ENCODE measurements around the gene SLC37A2. TPM values are rescaled to one million over a fixed set of nuclear protein-coding genes. Genes with fewer than 3 reads are reported as not detected.
"Not testable (repeated sequence)": the region's sequence is repeated elsewhere in the genome, so short reads cannot be mapped to it uniquely, and the experiment has no call there.

SLC37A2 gene
- total RNA-seq, 6 donors from 2014 or later: 3.5 to 32.5 (median 19.1) TPM

GRCh38 chr11:125036933-125037332, 26.2 kb upstream of the SLC37A2 start:
- WGBS, 2 donors: 56 to 78% methylated on average over 1 of the region's 1 CpG
- H3K36me3 ChIP-seq: peaks cover 0 to 4% (median 0%) of the 10 kb centered on the region in 4 donors
- ATAC-seq (ENCODE audit: low FRiP score in 2 of 2): no peak

GRCh38 chr11:125049164-125049792, 13.8 kb upstream of the SLC37A2 start:
- H3K4me1 ChIP-seq: no peaks in the 10 kb centered on the region
- DNase-seq (no peak), ATAC-seq (ENCODE audit: low FRiP score in 2 of 2) (no peak)
- no peak overlapping the region for H3K4me3 ChIP-seq
- WGBS, 2 donors: 91 to 92% methylated on average over 4 of the region's 4 CpGs
- H3K27ac ChIP-seq: no peak overlapping the region
- TF ChIP-seq POLR2AphosphoS5 (IDR thresholded peaks at IDR 0.05) (no peak), POLR2A (IDR thresholded peaks at IDR 0.05) (no peak), EP300 (IDR thresholded peaks at IDR 0.05) (no peak), CTCF (IDR thresholded peaks at IDR 0.05) (no peak)
- H3K36me3 ChIP-seq: no peaks in the 10 kb centered on the region
- H3K27me3 ChIP-seq: no peaks in the 10 kb centered on the region
- H3K9me3 ChIP-seq: no peaks in the 10 kb centered on the region

More at GRCh38 chr11:125036933-125037332, 26.2 kb upstream of the SLC37A2 start:
- H3K27me3 ChIP-seq: no peaks in the 10 kb centered on the region
- no peak overlapping the region for H3K4me3 ChIP-seq
- no peaks in the 10 kb centered on the region for H3K9me3 ChIP-seq
- no peak overlapping the region for H3K27ac ChIP-seq
- no peak for DNase-seq
- H3K4me1 ChIP-seq: no peaks in the 10 kb centered on the region
- no peak for TF ChIP-seq EP300 (IDR thresholded peaks at IDR 0.05)
- TF ChIP-seq POLR2A (IDR thresholded peaks at IDR 0.05): no peak

GRCh38 chr11:125052047-125052446, 11.1 kb upstream of the SLC37A2 start:
- TF ChIP-seq POLR2AphosphoS5 (IDR thresholded peaks at IDR 0.05) (no peak), EP300 (IDR thresholded peaks at IDR 0.05) (no peak), POLR2A (IDR thresholded peaks at IDR 0.05) (no peak), CTCF (IDR thresholded peaks at IDR 0.05) (no peak)
- Histone ChIP-seq H3K4me1 (no peaks in the 10 kb centered on the region), H3K4me3 (no peak overlapping the region), H3K27me3 (no peaks in the 10 kb centered on the region), H3K9me3 (no peaks in the 10 kb centered on the region), H3K36me3 (no peaks in the 10 kb centered on the region), H3K27ac (no peak overlapping the region)
- ATAC-seq (ENCODE audit: low FRiP score in 2 of 2) (no peak), DNase-seq (no peak)

- TF ChIP-seq CTCF (IDR thresholded peaks at IDR 0.05): no peak
- TF ChIP-seq POLR2AphosphoS5 (IDR thresholded peaks at IDR 0.05): no peak
- no peak for TF ChIP-seq POLR2A (IDR thresholded peaks at IDR 0.05)
- TF ChIP-seq EP300 (IDR thresholded peaks at IDR 0.05): no peak
- H3K27ac ChIP-seq: no peak overlapping the region
- WGBS, 2 donors: 89 to 100% methylated on average over 1 of the region's 1 CpG
- ATAC-seq (ENCODE audit: low FRiP score in 2 of 2) (no peak), DNase-seq (no peak)
- H3K9me3 ChIP-seq: no peaks in the 10 kb centered on the region
- H3K4me3 ChIP-seq: no peak overlapping the region
- no peaks in the 10 kb centered on the region for H3K4me1 ChIP-seq
- no peaks in the 10 kb centered on the region for H3K36me3 ChIP-seq
- H3K27me3 ChIP-seq: no peaks in the 10 kb centered on the region
Observed at GRCh38 chr11:125053167-125053566, 9.9 kb upstream of the SLC37A2 start.

- DNase-seq (no peak), ATAC-seq (ENCODE audit: low FRiP score in 2 of 2) (no peak)
- H3K36me3 ChIP-seq: no peaks in the 10 kb centered on the region
- 58 to 61% methylated on average over 2 of the region's 2 CpGs for WGBS, 2 donors
- H3K4me1 ChIP-seq: no peaks in the 10 kb centered on the region
- no peak overlapping the region for H3K27ac ChIP-seq
- H3K4me3 ChIP-seq: no peak overlapping the region
- no peaks in the 10 kb centered on the region for H3K9me3 ChIP-seq
- TF ChIP-seq POLR2A (IDR thresholded peaks at IDR 0.05): no peak
- no peaks in the 10 kb centered on the region for H3K27me3 ChIP-seq
Observed at GRCh38 chr11:125055107-125055715, 7.9 kb upstream of the SLC37A2 start.

- ATAC-seq (ENCODE audit: low FRiP score in 2 of 2); H3K36me3 ChIP-seq; H3K9me3 ChIP-seq; DNase-seq; H3K4me3 ChIP-seq; H3K4me1 ChIP-seq; H3K27ac ChIP-seq; H3K27me3 ChIP-seq: not testable (repeated sequence)
- 93 to 95% methylated on average over 2 of the region's 2 CpGs for WGBS, 2 donors
Observed at GRCh38 chr11:125056111-125056510, 7.0 kb upstream of the SLC37A2 start.

Measured in upper lobe of left lung (tissue), 6 donors.